Activated CD4-positive, alpha-beta memory T cell treated with anti-CD3 and anti-CD28 coated beads for 36 hours (primary cell): ENCODE results near the gene FNTB. TPM values are rescaled to one million over a fixed set of nuclear protein-coding genes. Genes with fewer than 3 reads are reported as not detected.

Experiments used
- CTCF ChIA-PET: fragments of 350-600 bp; sonication (Branson Sonifier 250); formaldehyde crosslinking; loops from one replicate; lab custom pipeline; 2021; ENCODE audit warnings: antibody characterized with exemption, inconsistent platforms; lab: Charles Lee
- POLR2A ChIA-PET: fragments of 350-600 bp; sonication (Branson Sonifier 250); formaldehyde crosslinking; loops from one replicate; lab custom pipeline; 2021; ENCODE audit warnings: antibody characterized with exemption; lab: Charles Lee
- DNase-seq: peaks from one replicate; pipeline ENCODE4 v3.0.0-alpha.2; 2020
- H3K27ac Mint-ChIP-seq: one replicate; pipeline ENCODE4 v1.8.0; 2021; ENCODE audit warnings: mixed read lengths
- H3K27me3 Mint-ChIP-seq: one replicate; pipeline ENCODE4 v1.8.0; 2021; ENCODE audit warnings: mixed read lengths
- H3K36me3 Mint-ChIP-seq: one replicate; pipeline ENCODE4 v1.8.0; 2021; ENCODE audit warnings: mixed read lengths
- H3K4me1 Mint-ChIP-seq: one replicate; pipeline ENCODE4 v1.8.0; 2021; ENCODE audit warnings: low read depth, mixed read lengths
- H3K4me3 Mint-ChIP-seq: one replicate; pipeline ENCODE4 v1.8.0; 2021; ENCODE audit warnings: mild to moderate bottlenecking, mixed read lengths
- H3K9me3 Mint-ChIP-seq: one replicate; pipeline ENCODE4 v1.8.0; 2021; ENCODE audit warnings: mixed read lengths
- intact Hi-C: fragments of 100-400 bp; cut with micrococcal nuclease; formaldehyde crosslinking; loops from one replicate; pipeline ENCODE4 v1.15.1; 2023
- total RNA-seq, 2 experiments: library from RNA; stranded (reverse); gene quantifications; one replicate each; pipeline ENCODE4 v1.2.3, GENCODE V29; 2021

The FNTB gene
- total RNA-seq, 2 experiments from 2014 or later, result 8.8 to 12.3 TPM

DNA sequence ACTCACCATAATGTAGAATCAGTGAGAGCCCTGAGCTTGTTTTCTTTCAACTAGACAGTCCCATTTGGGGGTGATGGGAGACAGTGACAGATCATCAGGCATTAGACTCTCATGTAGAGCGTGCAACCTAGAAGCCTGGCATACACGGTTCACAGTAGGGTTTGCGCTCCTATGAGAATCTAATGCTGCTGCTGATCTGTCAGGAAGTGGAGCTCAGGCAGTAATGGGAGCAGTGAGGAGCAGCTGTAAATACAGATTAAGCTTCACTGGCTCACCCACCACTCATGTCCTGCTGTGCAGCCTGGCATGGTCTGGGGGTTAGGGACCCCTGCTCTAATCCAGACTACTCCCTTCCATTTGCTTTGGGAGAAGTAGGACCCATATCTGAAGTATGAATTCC, 55.6 kb downstream of the FNTB start:
- ChIA-PET CTCF (no interaction called here), POLR2A (no interaction called here)
- Mint-ChIP-seq H3K27me3 (no peaks in the 10 kb centered on the region), H3K4me1 (peaks cover 1% of the 10 kb centered on the region), H3K36me3 (peaks cover 22% of the 10 kb centered on the region), H3K9me3 (no peaks in the 10 kb centered on the region), H3K27ac (no peak overlapping the region), H3K4me3 (no peak overlapping the region)
- intact Hi-C loops, result no loop called here
- DNase-seq, result no peak

- ChIA-PET CTCF (no interaction called here), POLR2A (no interaction called here)
- Mint-ChIP-seq H3K9me3 (no peaks in the 10 kb centered on the region), H3K4me3 (no peak overlapping the region), H3K36me3 (peaks cover 24% of the 10 kb centered on the region), H3K4me1 (peaks cover 6% of the 10 kb centered on the region), H3K27me3 (no peaks in the 10 kb centered on the region), H3K27ac (no peak overlapping the region)
- no peak for DNase-seq
- intact Hi-C loops, result no loop called here
These were observed 56.2 kb downstream of the FNTB start for GRCh38 chr14:65042731-65043372.

GRCh38 chr14:65043893-65044595, 57.3 kb downstream of the FNTB start:
- ChIA-PET POLR2A (no interaction called here), CTCF (interaction anchor here (1.0 kb wide), 1 partner anchor 121 kb away, joined by 3 read pairs; no protein-coding TSS in a partner anchor)
- H3K36me3 Mint-ChIP-seq, result peaks cover 24% of the 10 kb centered on the region
- H3K9me3 Mint-ChIP-seq, result no peaks in the 10 kb centered on the region
- H3K27me3 Mint-ChIP-seq, result no peaks in the 10 kb centered on the region
- H3K4me3 Mint-ChIP-seq, result no peak overlapping the region
- intact Hi-C loops, result no loop called here
- no peak overlapping the region for H3K27ac Mint-ChIP-seq
- no peak for DNase-seq
- H3K4me1 Mint-ChIP-seq, result peaks cover 6% of the 10 kb centered on the region

GRCh38 chr14:65044596-65044959, 57.9 kb downstream of the FNTB start:
- ChIA-PET POLR2A (no interaction called here), CTCF (no interaction called here)
- Mint-ChIP-seq H3K9me3 (no peaks in the 10 kb centered on the region), H3K36me3 (peaks cover 24% of the 10 kb centered on the region), H3K4me1 (peaks cover 6% of the 10 kb centered on the region), H3K27me3 (no peaks in the 10 kb centered on the region), H3K27ac (no peak overlapping the region), H3K4me3 (no peak overlapping the region)
- no peak for DNase-seq
- intact Hi-C loops, result no loop called here

GRCh38 chr14:65045006-65045405, 58.3 kb downstream of the FNTB start:
- H3K9me3 Mint-ChIP-seq, result no peaks in the 10 kb centered on the region
- peaks cover 6% of the 10 kb centered on the region for H3K4me1 Mint-ChIP-seq
- no peak for DNase-seq
- CTCF ChIA-PET, result no interaction called here
- no peak overlapping the region for H3K27ac Mint-ChIP-seq
- no peaks in the 10 kb centered on the region for H3K27me3 Mint-ChIP-seq
- H3K36me3 Mint-ChIP-seq, result peaks cover 24% of the 10 kb centered on the region
- no peak overlapping the region for H3K4me3 Mint-ChIP-seq
- intact Hi-C loops, result no loop called here
- POLR2A ChIA-PET, result no interaction called here

DNA sequence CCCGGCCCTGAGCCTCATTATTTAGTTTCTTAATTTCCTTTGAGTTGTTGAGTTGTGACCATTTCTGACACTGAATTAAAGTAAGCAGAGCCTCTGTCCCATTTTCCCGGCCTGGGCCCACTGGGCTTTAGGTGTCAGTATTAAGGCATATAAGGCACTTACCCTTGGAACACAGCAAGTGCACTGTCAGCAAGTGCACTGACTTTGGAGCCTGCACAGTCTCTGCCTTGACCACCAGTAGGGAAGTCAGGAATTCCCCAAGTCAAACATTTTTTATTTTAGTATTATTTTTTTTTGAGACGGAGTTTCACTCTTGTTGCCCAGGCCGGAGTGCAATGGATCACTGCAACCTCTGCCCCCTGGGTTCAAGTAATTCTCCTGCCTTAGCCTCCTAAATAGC, 59.0 kb downstream of the FNTB start:
- Mint-ChIP-seq H3K4me3 (no peak overlapping the region), H3K9me3 (no peaks in the 10 kb centered on the region), H3K27me3 (no peaks in the 10 kb centered on the region), H3K36me3 (peaks cover 22% of the 10 kb centered on the region), H3K4me1 (peaks cover 6% of the 10 kb centered on the region), H3K27ac (no peak overlapping the region)
- intact Hi-C loops, result no loop called here
- CTCF ChIA-PET, result no interaction called here
- DNase-seq, result no peak
- POLR2A ChIA-PET, result no interaction called here

- POLR2A ChIA-PET, result no interaction called here
- H3K36me3 Mint-ChIP-seq, result peaks cover 3% of the 10 kb centered on the region
- H3K4me1 Mint-ChIP-seq, result no peaks in the 10 kb centered on the region
- H3K27ac Mint-ChIP-seq, result no peak overlapping the region
- intact Hi-C loops, result no loop called here
- H3K9me3 Mint-ChIP-seq, result no peaks in the 10 kb centered on the region
- CTCF ChIA-PET, result no interaction called here
- DNase-seq, result no peak
- no peaks in the 10 kb centered on the region for H3K27me3 Mint-ChIP-seq
- H3K4me3 Mint-ChIP-seq, result no peak overlapping the region
These were observed 66.1 kb downstream of the FNTB start for GRCh38 chr14:65052832-65053231.

- Mint-ChIP-seq H3K4me3 (no peak overlapping the region), H3K9me3 (no peaks in the 10 kb centered on the region), H3K27ac (no peak overlapping the region), H3K36me3 (peaks cover 3% of the 10 kb centered on the region), H3K27me3 (no peaks in the 10 kb centered on the region), H3K4me1 (no peaks in the 10 kb centered on the region)
- no peak for DNase-seq
- ChIA-PET POLR2A (no interaction called here), CTCF (no interaction called here)
- intact Hi-C loops, result no loop called here
These were observed 66.8 kb downstream of the FNTB start for GRCh38 chr14:65053466-65053865.

DNA sequence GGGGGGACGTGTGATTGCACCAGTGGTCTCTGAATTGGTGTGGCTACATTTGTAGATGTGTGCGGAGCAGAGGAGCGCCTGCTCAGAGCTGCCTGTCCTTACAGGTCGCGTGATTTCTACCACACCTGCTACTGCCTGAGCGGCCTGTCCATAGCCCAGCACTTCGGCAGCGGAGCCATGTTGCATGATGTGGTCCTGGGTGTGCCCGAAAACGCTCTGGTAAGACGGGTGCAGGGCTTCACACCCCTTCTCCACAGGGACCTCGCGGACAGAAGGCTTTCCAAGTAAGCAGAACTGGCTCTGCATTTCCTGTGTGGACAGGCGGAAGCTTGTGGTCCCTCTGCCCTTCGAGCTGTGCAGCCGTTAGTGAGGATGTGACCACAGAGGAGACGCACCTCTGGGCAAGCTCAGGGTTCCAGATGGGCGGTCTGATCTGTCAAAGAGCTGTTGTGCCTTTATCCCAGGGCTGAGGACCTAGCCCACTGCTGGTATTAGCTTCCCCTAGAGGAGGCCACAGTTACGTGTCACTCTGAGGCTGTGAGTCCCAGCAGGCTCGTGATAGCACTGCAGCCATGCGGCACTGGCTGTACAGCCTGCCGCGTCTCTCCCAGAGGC, 67.9 kb downstream of the FNTB start:
- POLR2A ChIA-PET, result no interaction called here

DNA sequence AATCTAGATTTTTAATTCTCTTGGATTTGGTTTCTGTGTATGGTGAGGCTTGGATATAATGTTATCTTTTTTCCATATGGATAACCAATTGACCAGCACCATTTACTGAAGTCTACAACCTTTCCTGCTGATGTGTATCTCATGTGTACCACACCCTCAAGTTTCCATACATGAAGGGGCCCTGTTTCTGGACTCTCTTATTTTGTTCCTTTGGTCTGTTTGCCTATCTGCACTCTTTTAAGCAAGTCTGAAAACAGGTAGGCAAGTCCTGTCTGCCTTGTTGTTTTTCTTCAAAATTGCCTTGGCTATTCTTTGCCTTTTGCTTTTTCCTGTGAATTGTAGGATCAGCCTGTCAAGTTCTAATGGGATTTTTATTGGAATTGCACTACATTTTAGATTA, 71.0 kb downstream of the FNTB start:
- intact Hi-C loops, result no loop called here
- H3K36me3 Mint-ChIP-seq, result peaks cover 13% of the 10 kb centered on the region
- H3K27ac Mint-ChIP-seq, result no peak overlapping the region
- H3K4me1 Mint-ChIP-seq, result no peaks in the 10 kb centered on the region
- CTCF ChIA-PET, result no interaction called here
- POLR2A ChIA-PET, result no interaction called here
- no peak for DNase-seq
- H3K9me3 Mint-ChIP-seq, result no peaks in the 10 kb centered on the region
- H3K4me3 Mint-ChIP-seq, result no peak overlapping the region
- H3K27me3 Mint-ChIP-seq, result no peaks in the 10 kb centered on the region

More for the DNA sequence above, 67.9 kb downstream of the FNTB start:
- Mint-ChIP-seq H3K36me3 (peaks cover 4% of the 10 kb centered on the region), H3K9me3 (no peaks in the 10 kb centered on the region), H3K4me3 (no peak overlapping the region), H3K27me3 (no peaks in the 10 kb centered on the region), H3K27ac (no peak overlapping the region), H3K4me1 (no peaks in the 10 kb centered on the region)
- intact Hi-C loops, result no loop called here
- DNase-seq, result no peak
- CTCF ChIA-PET, result no interaction called here

GRCh38 chr14:65062096-65063075, 75.7 kb downstream of the FNTB start:
- ChIA-PET POLR2A (no interaction called here), CTCF (no interaction called here)
- Mint-ChIP-seq H3K27ac (no peak overlapping the region), H3K4me1 (no peaks in the 10 kb centered on the region), H3K27me3 (no peaks in the 10 kb centered on the region), H3K4me3 (no peak overlapping the region), H3K36me3 (peaks cover 37% of the 10 kb centered on the region), H3K9me3 (no peaks in the 10 kb centered on the region)
- intact Hi-C loops, result no loop called here
- DNase-seq, result no peak

DNA sequence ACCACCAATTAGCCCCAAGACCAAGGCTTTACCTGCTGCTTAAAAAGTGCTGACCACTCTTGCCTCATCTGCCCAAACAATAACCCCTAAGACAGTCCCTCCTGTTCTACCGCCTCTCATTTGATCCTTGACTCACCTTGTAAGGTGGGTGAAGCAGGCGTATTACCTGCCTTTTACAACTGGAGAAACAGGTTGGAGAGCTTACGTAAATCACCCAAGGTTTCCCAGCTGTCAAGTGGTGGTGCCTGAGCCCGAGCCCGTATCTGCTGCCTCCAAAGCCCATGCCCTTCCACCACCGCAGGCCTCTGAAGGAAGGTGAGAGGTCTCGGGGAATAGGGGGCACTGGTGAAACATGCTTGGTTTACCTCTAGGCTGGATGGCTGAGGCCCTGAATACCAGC, 79.0 kb downstream of the FNTB start:
- intact Hi-C loops, result no loop called here
- Mint-ChIP-seq H3K27ac (no peak overlapping the region), H3K27me3 (no peaks in the 10 kb centered on the region), H3K4me3 (no peak overlapping the region), H3K36me3 (peaks cover 38% of the 10 kb centered on the region), H3K4me1 (no peaks in the 10 kb centered on the region), H3K9me3 (no peaks in the 10 kb centered on the region)
- ChIA-PET POLR2A (no interaction called here), CTCF (no interaction called here)
- no peak for DNase-seq
